ENCODE results near the gene ITGA11. TPM values are rescaled to one million over a fixed set of nuclear protein-coding genes. Genes with fewer than 3 reads are reported as not detected.
"Not testable (repeated sequence)": the region's sequence is repeated elsewhere in the genome, so short reads cannot be mapped to it uniquely, and the experiment has no call there.

Gene ITGA11
- total RNA-seq, 1 donor from 2014 or later: 0.48 TPM

DNA sequence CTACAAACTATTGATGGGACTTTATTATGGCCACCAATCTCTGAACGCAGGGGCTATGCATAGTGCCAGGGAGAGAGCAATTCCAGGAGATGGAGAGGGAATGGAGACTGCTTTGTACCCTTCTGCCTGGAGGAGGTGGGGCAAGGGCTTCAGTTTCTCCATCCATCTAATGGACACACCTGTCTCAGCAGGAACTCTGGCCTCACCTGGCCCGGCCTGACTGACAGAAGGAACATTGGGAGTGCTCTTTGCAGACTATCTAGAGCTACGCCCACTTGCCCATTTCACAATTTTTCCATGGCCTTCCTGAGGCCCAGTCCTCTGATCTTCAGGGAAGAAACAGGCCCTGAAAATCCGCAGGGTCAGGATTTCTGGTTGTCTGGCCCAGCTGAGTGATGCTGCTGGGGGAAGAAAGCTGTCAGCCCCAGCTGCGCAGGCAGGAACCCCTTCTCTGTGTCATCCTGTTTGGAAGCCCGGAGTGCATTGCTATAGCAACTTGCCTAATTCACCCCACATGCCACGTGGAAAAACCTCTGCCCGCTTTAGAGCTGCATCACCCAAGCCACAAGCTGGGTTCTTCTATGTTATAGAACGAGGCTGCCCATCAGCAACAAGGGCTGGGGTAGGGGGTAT is 6.4 kb downstream of the ITGA11 start:
- ATAC-seq: no peak

DNA sequence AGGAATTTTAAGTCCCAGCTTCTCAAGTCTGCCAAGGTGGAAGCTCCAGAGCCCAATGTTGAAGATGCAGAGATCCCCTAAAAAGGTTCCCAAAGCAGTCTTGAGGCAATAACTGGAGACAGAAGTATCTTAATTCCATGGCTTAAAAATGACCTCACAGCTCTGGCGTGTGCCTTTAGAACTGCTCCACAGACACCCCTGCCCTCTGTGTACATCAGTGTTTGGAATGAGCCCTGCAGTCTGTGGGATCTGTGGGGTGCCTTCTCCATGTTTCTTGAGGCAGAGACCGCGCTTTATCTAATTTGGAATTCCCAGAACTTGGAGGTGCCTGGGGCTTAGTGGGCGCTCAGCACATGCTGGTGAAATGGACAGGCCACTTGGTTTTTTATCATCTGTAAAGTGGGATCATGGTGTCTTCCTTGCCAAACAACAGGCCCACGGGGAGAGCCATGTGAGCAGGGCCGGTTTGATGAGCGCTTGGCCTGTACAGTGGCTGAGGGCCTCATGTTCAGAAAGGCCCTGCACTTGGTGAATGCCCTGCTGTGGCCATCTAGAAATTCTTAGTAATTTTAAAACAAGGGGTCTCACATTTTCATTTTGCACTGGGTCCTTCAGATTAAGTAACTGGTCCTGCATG is 7.1 kb downstream of the ITGA11 start:
- ATAC-seq: no peak

DNA sequence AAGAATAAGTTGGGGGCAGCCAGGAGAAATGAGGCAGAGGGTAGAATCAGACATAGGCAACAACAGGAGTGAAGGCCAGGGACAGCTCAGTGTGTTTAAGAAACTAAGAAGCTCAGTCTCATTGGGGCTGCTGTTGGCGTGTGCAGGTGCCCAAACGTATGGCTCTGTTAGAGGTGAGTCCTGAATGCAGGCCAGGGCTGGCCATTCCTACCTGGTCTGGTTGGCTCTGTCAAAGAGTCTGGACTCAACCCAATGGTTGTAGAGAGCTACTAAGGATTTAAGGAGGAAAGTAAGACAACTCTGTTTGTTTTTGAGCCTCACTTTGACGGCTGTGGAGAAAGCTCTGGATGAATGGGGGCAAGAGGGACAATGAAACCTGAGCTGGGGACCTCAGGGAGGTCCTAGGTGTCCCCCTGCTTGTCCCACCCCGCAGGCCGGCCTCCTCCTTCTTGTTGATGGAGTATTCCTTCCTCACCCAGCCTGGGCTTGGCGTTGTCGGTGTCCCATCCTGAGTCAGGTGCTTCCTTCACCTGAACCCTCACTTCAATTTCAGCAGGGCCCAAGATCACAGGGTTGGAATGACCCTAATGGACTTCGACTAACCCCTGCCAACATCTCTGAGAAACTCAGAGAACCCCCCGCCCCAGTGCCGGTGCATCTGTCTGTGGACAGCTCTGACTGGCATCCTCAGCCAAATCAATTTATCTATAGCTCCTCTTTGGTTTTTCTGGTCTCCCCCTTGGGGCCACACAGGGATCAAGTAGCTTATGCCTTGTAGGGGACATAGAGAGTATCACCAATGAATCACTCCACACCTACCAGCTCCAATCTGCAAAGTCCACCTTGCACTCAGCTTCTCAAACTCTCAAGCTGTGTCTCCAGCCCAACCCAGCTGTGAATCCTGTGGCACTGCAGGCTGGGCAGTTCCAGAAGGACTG is 8.3 kb downstream of the ITGA11 start:
- no peak for ATAC-seq

DNA sequence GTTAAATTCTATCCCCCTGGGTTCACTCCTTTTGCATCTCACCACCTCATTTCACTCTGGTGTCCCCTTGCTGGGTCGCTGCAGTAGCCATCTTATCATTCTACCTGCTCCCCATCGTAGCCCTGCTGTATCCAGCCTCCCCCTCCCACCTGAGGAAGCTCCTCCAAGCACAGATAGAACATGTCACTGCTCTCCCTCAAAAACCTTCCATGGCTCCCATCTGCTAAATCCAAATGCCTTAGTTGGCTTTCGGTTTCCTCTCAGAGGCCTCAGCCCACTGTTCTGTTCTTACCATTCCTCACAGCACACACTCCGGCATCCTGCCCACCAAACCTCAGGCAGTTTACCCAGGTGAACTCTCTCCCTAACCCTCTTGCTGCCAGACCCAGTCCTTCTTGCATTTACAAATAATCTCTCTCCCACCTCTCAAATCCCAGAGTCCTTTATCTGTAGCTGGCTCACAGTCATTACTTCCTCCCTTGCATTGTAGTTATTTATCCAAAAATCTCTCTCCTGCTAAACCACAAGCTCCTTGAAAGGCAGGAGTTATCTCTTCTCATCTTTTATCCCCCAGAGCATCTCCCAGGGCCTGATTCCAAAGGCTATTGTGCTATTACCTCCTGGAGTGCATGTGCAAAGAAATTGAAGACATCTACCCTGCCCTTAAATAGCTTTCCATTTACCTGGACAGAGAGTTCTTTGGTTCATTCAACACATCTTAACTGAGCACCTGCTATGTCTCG is 9.4 kb downstream of the ITGA11 start:
- ATAC-seq: not testable (repeated sequence)

DNA sequence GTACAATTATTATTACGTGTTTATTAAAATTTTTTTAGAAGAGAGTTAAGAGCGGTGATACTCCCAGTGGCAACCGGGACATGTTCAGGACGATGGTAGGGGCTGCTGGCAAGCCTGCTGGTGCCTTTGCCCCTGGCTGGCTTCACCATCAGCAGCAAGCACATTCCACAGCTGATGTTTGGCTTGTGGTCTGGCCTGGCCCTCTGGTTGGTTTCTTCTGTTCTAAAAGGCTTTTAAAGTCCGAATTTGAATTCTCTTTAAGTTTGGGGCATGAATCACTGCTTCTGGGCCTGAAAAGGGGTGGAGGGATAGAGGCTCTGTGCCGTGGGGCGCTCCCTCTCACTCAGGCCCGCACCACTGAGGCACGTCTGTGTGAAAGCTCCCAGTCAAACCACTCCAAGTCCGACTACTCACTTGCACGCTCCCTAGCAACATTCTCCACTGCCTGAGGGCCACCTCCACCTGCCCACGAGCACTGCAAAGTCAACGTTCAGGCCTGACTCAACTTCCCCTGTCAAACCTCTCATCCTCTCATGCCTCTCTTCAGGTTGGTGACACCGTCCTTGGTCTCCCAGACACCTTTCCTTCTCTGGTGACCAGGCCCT is 10.1 kb downstream of the ITGA11 start:
- no peak for ATAC-seq

DNA sequence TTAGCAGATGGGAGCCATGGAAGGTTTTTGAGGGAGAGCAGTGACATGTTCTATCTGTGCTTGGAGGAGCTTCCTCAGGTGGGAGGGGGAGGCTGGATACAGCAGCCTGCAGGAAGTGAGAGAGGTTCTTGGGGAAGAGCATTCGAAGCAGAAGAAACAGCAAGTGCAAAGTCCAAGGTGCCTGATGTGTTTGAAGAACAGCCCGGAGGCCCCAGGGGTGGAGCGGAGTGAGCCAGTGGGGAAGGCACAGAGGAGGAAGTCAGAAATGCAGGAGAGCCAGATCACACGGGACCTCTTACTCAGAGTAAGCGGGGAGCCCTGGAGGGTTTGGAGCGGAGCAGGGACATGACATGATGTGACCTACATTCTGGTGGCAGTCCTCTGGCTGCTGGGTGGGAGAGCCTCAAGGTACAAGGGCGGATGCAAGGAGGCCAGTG is 10.8 kb downstream of the ITGA11 start:
- ATAC-seq: no peak

DNA sequence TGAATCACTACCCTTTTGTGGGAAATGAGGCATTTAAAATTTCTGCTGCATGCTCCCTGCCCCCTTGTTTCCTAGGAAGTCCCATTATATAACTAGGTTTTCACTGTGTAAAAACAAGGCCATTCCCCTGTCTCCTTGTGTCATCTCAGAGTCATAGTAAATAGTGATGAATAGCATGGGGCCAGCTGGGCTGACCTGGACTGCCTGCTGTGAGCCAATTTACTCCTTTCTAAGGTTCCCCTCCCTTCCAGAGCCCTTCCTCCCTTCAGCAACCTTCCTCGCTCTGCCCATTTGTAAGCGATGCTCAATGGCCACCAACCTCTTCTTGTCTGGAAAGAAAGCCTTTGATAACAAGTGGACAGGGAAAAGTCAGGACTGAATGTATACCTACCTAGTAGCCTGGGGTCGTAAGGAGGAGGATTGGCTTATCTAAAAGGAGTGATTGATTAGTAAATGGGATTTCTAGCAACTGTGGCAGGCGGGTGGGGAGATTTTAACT is 11.7 kb downstream of the ITGA11 start:
- ATAC-seq: no peak

DNA sequence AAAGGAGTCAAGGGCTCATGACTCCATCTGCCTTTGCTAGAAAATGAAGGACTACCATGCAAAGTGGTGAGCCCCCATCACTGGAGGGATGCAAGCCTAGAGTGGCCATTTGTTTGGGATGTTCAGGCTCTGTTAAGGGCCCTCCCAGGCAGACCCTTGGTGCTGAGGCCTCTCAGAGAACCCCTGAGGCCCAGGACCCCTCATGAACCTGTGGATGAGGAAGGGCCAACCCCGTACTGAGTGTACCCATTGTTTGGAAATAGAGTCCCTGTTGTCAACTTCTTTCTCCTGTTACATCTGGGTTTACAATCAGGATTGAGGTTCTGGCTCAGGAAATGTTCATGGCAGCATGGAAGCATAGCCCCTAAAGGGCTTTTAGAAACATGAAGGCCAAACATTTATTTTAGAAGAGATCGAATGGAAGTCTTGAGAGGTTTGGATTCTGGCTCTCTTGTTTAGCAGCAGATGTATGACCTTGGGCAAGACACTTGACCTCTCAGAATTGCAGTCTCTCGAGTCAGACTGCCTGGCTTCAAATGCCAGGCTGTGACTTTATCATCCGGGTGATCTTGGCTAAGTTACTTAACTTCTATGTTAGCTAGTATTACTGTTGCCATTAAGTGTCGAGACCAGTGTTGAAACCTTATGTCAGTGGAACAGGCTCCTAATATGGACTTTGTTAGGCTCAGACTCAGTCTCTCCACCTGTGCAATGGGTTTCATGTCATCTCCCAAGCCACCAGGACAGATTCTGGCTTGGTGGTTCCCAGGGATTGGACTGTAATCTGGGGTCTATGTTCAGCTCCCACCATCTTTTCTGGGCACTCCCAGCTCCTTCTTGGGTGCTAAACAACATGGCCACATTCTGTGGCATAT is 12.4 kb downstream of the ITGA11 start:
- ATAC-seq: no peak

DNA sequence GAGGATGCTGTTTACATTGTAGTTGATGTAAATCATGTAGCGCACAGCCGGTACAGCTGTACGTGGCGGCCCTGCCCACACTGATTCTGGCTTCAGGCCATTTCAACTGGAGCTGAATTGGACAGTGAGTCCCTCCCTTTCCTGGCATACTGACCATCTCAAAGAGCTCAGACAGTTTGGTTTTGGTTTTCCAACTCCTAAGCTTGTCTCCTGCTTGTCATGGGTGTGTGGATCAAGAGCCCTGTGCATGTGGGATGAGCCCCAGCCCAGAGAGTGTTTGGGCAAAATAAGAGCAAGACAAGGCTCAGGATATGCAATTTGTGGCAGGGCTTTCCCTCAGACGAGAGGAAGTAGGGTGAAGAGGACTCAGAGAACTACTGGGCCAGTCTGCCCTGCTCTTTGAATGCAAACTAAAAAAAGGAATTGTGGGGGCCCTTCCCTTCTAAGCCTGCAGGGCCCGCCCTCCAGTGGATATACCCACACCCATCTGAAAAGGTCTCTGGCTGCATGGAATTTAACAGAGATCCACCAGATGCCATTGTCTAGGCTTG is 13.3 kb downstream of the ITGA11 start:
- no peak for ATAC-seq

DNA sequence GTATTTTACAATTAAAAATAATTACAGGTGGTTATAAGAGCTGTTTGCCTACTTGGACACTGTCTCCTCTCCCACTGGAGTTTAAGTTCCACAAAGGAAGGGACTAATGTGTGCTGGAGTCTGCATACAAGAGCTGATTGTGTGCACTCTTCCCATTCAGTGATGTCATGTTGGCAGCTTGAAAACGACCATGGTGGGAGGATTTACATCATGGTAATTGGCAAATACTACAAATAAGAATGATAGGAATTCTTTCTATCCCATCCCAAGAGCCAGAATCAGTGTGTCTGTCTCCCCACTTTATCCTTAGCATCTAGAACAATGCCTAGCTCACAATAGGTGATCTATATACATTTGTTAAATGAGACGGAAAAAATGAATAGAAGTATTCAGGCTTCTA is 14.1 kb downstream of the ITGA11 start:
- ATAC-seq: no peak

DNA sequence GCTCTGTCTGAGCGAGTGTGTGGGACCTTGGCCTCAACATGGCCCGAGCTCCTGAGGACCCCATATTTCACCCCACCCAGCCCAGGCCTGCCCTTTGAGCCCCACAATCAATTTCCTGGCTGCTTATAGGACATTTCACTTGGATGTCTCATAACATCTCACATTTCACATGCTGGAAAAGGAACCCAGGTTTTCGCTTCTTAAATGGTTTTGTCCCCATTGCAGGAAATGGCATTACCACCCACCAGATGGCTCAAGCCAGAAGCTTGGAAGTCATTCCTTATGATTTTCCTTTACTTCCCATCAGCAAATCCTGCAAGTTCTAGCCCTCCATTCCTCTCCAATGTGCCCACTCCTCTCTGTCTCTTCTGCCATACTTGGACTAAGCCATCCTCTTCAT is 14.9 kb downstream of the ITGA11 start:
- ATAC-seq: no peak

DNA sequence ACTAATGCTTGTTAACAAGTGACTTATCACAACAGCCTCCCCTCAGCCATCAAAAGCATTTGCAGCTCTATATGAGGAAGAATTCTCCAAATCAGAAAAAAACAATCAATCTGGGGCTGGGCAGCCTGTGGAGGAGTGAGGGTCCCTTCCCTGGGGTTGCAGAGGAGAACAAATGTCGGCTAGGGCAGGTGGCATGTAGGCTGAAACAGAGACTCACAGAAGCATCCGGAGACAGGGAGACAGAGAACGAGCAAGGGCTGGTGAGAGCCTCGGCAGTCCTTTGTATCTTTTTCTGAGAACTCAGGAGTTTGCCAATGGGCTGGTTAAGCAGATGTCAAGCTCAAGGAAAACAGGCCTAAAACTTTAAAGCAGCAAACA is 15.8 kb downstream of the ITGA11 start:
- no peak for ATAC-seq

DNA sequence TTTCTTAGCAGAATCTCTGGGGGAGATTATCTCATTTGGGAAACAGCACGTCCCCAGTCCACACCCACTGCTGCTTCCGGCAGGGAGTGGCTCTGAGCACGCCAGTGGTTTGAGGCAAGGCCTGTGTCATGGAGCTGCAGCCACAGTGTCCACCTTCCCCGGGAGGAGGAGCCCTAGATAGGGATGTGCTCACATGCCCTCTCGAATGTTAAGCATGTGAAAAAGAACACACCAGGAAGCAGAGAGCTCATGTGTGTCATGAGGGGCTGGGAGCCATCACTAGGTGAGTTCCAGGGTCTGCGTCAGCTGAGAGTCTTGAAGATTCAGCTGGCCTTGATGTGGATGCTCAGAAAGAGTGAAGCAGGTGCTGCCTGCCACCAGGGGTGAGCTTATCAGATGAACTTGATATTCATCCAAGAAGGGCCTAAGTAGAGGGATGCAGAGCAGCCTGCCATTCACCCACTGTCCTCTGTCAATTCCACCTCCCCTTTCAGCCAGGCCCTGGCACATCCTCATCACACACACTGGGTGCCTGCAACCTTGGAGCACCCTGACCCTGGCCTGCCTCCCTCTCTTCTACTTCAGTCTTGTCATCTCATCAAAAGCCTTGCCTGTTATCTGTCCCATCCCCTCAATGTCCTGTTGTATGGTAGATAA is 16.3 kb downstream of the ITGA11 start:
- no peak for ATAC-seq

DNA sequence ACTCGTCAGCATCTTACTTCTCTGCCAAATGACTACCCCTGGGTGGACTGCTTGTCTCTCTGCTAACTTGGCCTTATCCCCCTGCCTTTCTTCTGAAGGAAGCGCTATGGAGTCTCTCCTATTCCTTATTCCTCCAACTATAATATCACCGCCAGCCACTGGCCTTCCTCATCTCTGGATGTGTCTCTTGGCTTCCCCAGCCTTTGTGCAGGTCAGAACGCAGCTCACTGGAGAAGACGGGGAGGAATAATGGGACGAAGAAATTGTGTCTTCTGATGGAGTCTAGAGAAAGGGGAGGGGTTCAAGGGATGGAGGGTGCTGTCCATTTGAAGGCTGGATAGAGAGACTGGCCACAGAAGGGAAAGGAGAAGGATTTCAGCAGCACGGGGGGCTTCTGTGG is 16.9 kb downstream of the ITGA11 start:
- ATAC-seq: no peak

DNA sequence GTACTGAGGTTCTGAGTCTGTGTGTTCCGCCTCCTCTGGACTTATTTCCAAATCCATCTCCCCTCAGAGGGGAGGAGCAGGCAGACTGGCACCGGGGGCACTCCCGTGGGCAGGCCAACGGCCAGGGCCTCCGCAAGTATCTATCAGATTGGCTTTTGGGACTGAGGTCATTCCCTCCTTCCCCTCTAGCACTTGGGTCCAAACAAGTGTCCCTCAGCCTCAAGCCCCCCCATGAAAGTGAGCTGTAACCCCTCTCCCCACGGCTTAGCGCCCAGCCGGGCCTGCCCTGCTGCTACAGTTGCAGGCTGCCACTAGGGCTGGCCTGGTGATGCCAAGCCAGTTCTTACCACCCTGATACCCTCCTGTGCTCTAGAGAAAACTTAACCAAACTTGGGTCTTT is 17.4 kb downstream of the ITGA11 start:
- no peak for ATAC-seq

DNA sequence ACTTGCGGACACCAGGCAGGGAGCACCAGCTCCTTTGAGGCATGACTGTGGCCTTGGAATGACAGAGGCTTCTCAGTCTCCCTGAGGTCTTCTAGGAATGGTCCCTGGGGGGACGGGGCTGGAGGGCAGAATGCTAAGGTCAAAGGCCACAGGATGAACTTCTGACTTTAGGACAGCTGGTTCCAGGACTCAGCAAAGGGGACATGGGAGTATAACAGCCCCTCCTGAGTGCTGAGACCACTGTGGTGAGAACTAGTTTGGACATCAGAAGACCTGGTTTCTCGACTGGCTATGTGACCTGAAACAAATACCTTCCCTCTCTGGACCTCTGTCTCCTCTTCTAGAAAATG is 17.8 kb downstream of the ITGA11 start:
- no peak for ATAC-seq

DNA sequence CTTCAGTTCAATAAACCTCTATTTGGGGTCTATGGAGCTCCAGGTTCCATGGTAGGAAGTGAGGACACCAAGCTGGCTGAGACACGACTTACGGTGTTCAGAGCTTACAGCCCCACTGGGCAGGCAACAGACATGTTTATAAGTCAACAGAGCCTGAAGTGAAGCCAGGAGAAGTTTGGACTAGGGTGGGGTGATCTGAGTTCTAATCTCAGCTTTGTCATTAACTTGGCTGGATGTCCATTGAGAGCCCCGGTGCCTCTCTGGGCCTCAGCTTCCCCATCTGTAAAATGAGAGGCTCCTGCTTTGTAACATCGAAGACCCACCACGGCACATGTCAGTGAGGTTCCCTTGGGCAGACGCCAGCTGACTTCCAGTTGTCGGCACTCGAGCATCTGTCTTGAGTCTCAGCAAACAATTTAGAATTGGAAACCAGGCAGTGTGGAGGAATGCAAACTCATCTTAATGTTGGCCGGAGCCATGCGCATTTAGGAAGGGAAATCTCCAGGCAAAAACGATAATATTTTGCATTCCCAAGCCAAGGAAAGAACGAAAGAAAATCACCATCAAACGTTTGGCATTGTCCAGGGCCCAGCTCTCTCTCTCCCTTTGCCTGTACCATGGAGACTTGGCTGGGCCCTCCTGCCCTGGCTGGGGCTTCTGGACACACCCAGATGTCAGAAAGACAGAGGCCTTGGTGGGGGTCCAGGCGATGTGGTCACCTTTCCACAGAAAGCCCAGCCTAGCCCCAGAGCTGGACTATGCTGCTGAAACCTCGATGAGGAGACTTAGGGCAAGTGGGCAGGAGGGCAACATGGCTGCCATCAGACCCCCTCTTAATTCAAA is 18.4 kb downstream of the ITGA11 start:
- no peak for ATAC-seq

DNA sequence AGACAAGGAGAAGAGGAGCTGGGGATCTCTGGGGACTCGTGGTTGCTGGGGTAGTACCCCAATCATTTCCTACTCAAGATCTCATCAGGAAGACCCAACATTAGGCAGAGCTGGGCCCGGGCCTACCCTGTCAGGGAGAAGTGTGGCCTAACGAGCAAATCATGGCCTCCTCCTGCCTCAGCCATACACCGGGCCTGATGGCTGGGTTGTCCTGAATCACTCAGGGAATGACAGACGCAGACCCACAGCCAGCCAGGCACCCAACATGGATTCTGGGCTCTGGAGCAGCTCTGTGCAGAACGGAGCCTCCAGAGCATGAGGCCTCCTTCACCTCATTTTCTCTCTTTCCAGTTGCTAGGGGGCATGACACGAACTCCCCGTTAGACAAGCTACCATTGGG is 19.7 kb downstream of the ITGA11 start:
- no peak for ATAC-seq

DNA sequence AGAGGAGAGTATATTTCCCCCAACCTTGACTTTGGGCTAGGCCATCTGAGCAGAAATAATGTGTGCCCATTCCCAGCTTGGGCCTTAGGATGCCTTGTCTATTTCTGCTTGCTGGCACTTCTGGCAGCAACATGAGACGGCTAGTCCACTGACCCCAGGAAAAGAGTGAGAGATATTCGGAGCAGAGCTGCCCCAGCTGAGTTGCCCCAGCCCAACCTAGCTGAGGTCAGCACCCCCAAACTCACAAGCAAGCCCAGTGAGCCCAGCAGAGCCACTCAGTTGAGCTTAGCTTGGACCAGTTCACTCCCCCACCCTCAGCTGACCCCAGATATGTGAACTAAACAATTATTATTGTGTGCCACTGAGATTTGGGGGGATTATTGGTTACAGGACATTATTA is 20.2 kb downstream of the ITGA11 start:
- ATAC-seq: no peak

DNA sequence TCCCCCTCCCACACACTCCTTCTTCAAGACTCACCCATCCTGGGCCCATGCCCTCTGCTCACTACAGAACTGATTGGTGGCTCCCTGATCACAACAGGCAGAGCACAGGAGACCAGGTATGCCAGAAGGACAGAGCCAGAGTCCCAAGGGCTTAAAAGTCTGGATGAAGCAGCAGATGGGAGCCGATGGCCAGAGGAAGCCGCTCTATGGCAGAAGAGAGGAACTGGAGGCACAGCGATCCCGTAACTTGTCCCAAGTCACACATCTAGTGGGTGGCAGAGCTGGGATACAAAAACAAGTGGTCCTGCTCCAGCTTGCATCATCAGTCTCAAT is 20.7 kb downstream of the ITGA11 start:
- no peak for ATAC-seq

Measured in esophagus mucosa (tissue), 1 donor.